Stomach (tissue), 9 donors: Measurements from ENCODE around the gene VEGFB. TPM values are rescaled to one million over a fixed set of nuclear protein-coding genes. Genes with fewer than 3 reads are reported as not detected.
A peak's percentile ranks its signal among the peaks of the same experiment; 100 is the strongest.

Source experiments
- DNase-seq, 2 donors: peaks; one replicate each; pipeline versions ENCODE4 v3.0.0 to v3.0.0-alpha.2; 2013 to 2019
- H3K27ac ChIP-seq, 5 donors: fragments of 200-600 bp in 4 of 5; sonication (generic) in 4 of 5; one replicate each; pipeline ENCODE4 v1.5.1; 2013 to 2019; ENCODE audit warnings: mild to moderate bottlenecking in 1 of 5, moderate library complexity in 1 of 5
- H3K27me3 ChIP-seq, 3 donors: fragments of 200-600 bp; sonication (generic); one replicate each; pipeline ENCODE4 v1.5.1; 2017 to 2019; ENCODE audit warnings: mixed run types in 1 of 3
- H3K36me3 ChIP-seq, 4 donors: fragments of 200-600 bp; sonication (generic); 1 replicate in 3 of 4; 2 replicates in 1 of 4; pipeline ENCODE4 v1.5.1; 2016 to 2019
- H3K4me1 ChIP-seq, 4 donors: fragments of 200-600 bp; sonication (generic); one replicate each; pipeline ENCODE4 v1.5.1; 2016 to 2019
- H3K4me3 ChIP-seq, 4 donors: fragments of 200-600 bp; sonication (generic) in 3 of 4; one replicate each; pipeline ENCODE4 v1.5.1; 2016 to 2019; ENCODE audit warnings: mild to moderate bottlenecking in 1 of 4
- H3K9me3 ChIP-seq, 4 donors: fragments of 200-600 bp; sonication (generic); one replicate each; pipeline ENCODE4 v1.5.1; 2016 to 2019
- CTCF ChIP-seq, 7 experiments: fragments of 450-650 bp in 4 of 7; fragments of 200-600 bp in 3 of 7; sonication (generic) in 3 of 7; IDR thresholded peaks; one replicate each; pipeline ENCODE4 v1.5.1; 2016 to 2019; ENCODE audit warnings: antibody characterized with exemption in 7 of 7, control low read depth in 2 of 7, mild to moderate bottlenecking in 1 of 7
- EP300 ChIP-seq: sonication (generic); formaldehyde crosslinking; IDR thresholded peaks from one replicate; pipeline ENCODE4 v1.6.1; 2017; ENCODE audit warnings: antibody characterized with exemption
- POLR2A ChIP-seq, 4 donors: fragments of 450-650 bp; IDR thresholded peaks; one replicate each; pipeline ENCODE4 v1.6.1; 2016; ENCODE audit warnings: antibody characterized with exemption in 4 of 4, control low read depth in 2 of 4, mild to moderate bottlenecking in 1 of 4, moderate library complexity in 1 of 4
- POLR2AphosphoS5 ChIP-seq, 3 donors: sonication (generic); formaldehyde crosslinking; IDR thresholded peaks; one replicate each; pipeline ENCODE4 v1.6.1; 2016; ENCODE audit warnings: antibody characterized with exemption in 3 of 3
- WGBS, 5 donors: extraction: QIAGEN DNeasy Blood & Tissue Kit in 3 of 5; methylation state at CpG; one replicate each; pipeline versions ENCODE4 v1.1.5 to v1.1.7; 2013 to 2018; 5-methylcytosine and 5-hydroxymethylcytosine counted together
- intact Hi-C: fragments of 100-400 bp; cut with DNase I; formaldehyde crosslinking; loops from one replicate; pipeline ENCODE4 v1.15.1; 2023; ENCODE audit warnings: low total_unique reads
- polyA plus RNA-seq, 3 donors: library from polyadenylated mRNA; stranded (reverse); fragments of 200-250 nt; gene quantifications; one replicate each; pipeline ENCODE4 v1.2.3, GENCODE V29; 2013
- total RNA-seq, 5 donors: library from RNA; depleted of rRNA; stranded (reverse); fragments of >200 nt; gene quantifications; one replicate each; pipeline versions ENCODE4 v1.1.0 to v1.2.3, GENCODE V29; 2014 to 2016
- donor health status: healthy with polysubstance abuse.
- donor health status: Bipolar disorder and iron deficiency.
- donor health status: healthy.

The VEGFB gene
- total and polyA plus RNA-seq, 8 donors: 2.9 to 167 (median 65.1) TPM

DNA sequence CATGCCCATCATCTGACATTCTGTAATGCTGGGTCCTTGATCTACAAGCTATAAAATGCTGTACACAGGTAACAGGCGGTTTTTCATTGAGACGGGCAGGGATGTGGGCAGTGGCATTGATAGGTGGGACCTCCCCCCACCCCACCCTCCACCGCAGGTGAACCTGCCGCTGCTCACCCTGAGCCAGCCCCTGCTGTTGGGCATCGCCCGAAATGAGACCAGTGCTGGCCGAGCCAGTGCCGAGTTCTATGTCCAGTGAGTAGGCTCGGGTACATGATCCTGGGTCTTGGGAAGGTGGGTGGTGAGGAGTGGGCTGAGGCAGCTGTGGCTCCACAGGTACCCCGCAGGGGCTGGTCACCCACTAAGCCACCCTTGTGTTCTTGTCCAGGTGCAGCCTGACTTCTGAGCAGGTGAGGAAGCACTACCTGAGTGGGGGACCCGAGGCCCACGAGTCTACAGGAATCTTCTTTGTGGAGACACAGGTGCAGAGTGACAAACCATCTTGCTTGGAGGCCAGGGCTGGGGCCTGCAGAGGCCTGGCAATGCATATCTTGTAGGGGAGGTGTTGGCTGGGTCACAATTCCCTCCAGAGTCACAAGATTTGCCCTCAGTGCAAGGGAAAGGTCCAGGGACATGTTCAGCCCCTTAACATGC, 5.2 kb upstream of the VEGFB start:
- Histone ChIP-seq H3K4me3 (peak overlapping the region in 3 of 4 donors; percentile 66 to 72 (median 68)), H3K36me3 (peaks cover 0 to 4% (median 3%) of the 10 kb centered on the region in 4 donors), H3K4me1 (peaks cover 56 to 84% (median 81%) of the 10 kb centered on the region in 4 donors), H3K27me3 (no peaks in the 10 kb centered on the region), H3K9me3 (no peaks in the 10 kb centered on the region), H3K27ac (peak overlapping the region; percentile 91 to 96 (median 94))
- 79 to 89% (median 84%) methylated on average over 7 to 12 of the region's 12 CpGs for WGBS, 5 donors
- DNase-seq: peak in 1 of 2 donors; percentile 13
- intact Hi-C loops: no loop called here
- no peak for TF ChIP-seq EP300
- TF ChIP-seq CTCF (IDR thresholded peaks at IDR 0.05): no peak
- TF ChIP-seq POLR2AphosphoS5 (IDR thresholded peaks at IDR 0.05): no peak
- TF ChIP-seq POLR2A (IDR thresholded peaks at IDR 0.05): no peak

DNA sequence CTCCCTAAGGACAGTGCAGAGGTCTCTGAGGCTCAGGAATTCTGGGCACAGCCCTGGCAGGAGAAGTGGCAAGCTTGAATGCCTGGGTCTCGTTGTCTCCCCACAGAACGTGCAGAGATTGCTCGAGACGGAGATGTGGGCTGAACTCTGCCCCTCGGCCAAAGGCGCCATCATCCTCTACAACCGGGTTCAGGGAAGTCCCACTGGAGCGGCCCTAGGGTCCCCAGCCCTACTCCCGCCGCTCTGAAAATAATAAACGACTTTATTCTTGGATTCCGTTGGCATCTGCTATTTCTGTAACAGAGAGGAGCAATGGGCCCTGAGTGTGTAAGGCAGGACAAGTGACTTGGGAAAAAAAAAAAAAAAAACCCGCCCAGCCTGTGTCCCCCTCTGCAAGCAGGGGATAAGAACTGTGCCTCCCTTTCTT, 4.6 kb upstream of the VEGFB start:
- H3K9me3 ChIP-seq: no peaks in the 10 kb centered on the region

GRCh38 chr11:64230171-64230984, 4.0 kb upstream of the VEGFB start, which contains the start of gene DNAJC4:
Gene DNAJC4 (plus strand): TSS chr11:64230548. CDS start chr11:64230855, 307 bp downstream.
- Histone ChIP-seq H3K4me3 (peak within 1 kb of the TSS; percentile 66 to 73 (median 70)), H3K27ac (peak within 1 kb of the TSS; percentile 91 to 96 (median 94)), H3K9me3 (no peaks in the 10 kb centered on the region), H3K27me3 (no peaks in the 10 kb centered on the region), H3K36me3 (no peaks in the 10 kb centered on the region), H3K4me1 (peaks cover 55 to 80% (median 78%) of the 10 kb centered on the region in 4 donors)
- intact Hi-C loops: no loop called here
- TF ChIP-seq POLR2AphosphoS5 (IDR thresholded peaks at IDR 0.05) (peak in 2 of 3 donors; percentile 50 to 61), CTCF (IDR thresholded peaks at IDR 0.05) (no peak)
- WGBS, 5 donors: 0 to 2% (median 0%) methylated on average over 43 to 62 of the region's 62 CpGs
- DNase-seq: peak; percentile 96 to 98

More for the DNA sequence above, 4.6 kb upstream of the VEGFB start:
- Histone ChIP-seq H3K27ac (peak overlapping the region; percentile 91 to 96 (median 94)), H3K4me1 (peaks cover 56 to 80% (median 78%) of the 10 kb centered on the region in 4 donors), H3K4me3 (peak overlapping the region; percentile 66 to 73 (median 70)), H3K27me3 (no peaks in the 10 kb centered on the region), H3K36me3 (no peaks in the 10 kb centered on the region)
- 29 to 39% (median 34%) methylated on average over 13 of the region's 13 CpGs for WGBS, 5 donors
- DNase-seq: peak in 1 of 2 donors; percentile 23
- TF ChIP-seq CTCF (IDR thresholded peaks at IDR 0.05) (no peak), EP300 (no peak), POLR2AphosphoS5 (IDR thresholded peaks at IDR 0.05) (no peak), POLR2A (IDR thresholded peaks at IDR 0.05) (no peak)
- intact Hi-C loops: no loop called here

GRCh38 chr11:64230985-64231365, 3.4 kb upstream of the VEGFB start:
- no peak for TF ChIP-seq POLR2A (IDR thresholded peaks at IDR 0.05)
- no peak for TF ChIP-seq EP300
- TF ChIP-seq POLR2AphosphoS5 (IDR thresholded peaks at IDR 0.05): no peak
- no peak for TF ChIP-seq CTCF (IDR thresholded peaks at IDR 0.05)
- peak overlapping the region; percentile 91 to 96 (median 94) for H3K27ac ChIP-seq
- no peaks in the 10 kb centered on the region for H3K27me3 ChIP-seq
- no peaks in the 10 kb centered on the region for H3K9me3 ChIP-seq
- peaks cover 58 to 83% (median 80%) of the 10 kb centered on the region in 4 donors for H3K4me1 ChIP-seq
- intact Hi-C loops: no loop called here
- no peaks in the 10 kb centered on the region for H3K36me3 ChIP-seq
- H3K4me3 ChIP-seq: peak overlapping the region; percentile 66 to 73 (median 70)
- WGBS, 5 donors: 4 to 11% (median 8%) methylated on average over 8 of the region's 8 CpGs
- DNase-seq: no peak
